ENCODE data around the gene SLC19A1.
"Not testable (repeated sequence)": the region's sequence is repeated elsewhere in the genome, so short reads cannot be mapped to it uniquely, and the experiment has no call there.

The SLC19A1 gene

DNA sequence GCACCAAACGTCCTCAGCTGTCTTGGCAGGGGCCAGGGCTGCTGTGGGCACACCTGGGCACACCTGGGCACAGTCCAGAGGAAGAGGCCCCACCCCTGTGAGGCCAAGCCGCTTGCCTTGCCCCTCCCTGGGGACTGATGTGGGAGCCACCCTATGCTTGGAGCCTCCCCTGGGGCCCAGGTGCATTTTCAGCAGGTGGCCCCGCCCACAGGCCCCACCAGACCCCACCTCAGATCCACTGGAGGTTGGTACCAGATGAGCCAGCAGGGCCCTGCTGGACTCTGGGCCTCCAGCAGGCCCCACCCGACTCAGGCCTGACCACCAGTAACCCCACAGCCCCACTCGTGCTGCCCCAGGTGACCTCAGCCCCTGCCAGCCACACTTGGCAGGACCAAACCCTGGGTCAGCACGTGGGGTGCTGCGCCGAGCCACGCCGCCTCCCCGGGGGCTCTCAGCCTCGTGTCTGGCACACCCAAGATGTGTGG, 8.8 kb downstream of the SLC19A1 start:
- DNase-seq (ENCODE audit: low read depth in 2 of 2, low spot score in 1 of 2) = no peak

DNA sequence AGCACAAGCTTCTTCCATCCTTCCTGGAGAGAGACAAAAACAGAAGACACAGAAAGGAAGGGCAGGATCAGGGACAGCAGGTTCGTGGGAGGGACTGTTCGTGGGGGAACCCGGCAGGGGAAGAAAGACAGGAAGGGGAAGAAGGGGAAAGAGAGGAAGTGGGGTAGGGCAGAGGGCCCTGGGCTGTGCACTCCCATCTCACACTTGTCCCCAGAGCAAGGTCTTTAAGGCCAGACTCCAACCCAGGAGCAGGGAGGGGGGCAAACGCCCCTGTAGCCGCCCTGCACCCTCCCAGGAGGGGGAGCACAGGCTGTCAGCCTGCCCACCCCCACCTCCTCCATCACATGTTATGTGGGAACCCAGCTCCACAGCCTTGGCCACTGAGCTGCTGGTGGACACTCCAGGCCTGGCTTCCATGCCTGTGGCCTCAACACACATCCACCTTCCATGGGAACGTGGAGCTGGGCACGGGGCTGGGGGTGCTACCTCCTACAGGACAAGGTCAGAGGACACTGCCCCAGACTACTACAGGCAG, 9.3 kb downstream of the SLC19A1 start:
- DNase-seq (ENCODE audit: low read depth in 2 of 2, low spot score in 1 of 2) = no peak

DNA sequence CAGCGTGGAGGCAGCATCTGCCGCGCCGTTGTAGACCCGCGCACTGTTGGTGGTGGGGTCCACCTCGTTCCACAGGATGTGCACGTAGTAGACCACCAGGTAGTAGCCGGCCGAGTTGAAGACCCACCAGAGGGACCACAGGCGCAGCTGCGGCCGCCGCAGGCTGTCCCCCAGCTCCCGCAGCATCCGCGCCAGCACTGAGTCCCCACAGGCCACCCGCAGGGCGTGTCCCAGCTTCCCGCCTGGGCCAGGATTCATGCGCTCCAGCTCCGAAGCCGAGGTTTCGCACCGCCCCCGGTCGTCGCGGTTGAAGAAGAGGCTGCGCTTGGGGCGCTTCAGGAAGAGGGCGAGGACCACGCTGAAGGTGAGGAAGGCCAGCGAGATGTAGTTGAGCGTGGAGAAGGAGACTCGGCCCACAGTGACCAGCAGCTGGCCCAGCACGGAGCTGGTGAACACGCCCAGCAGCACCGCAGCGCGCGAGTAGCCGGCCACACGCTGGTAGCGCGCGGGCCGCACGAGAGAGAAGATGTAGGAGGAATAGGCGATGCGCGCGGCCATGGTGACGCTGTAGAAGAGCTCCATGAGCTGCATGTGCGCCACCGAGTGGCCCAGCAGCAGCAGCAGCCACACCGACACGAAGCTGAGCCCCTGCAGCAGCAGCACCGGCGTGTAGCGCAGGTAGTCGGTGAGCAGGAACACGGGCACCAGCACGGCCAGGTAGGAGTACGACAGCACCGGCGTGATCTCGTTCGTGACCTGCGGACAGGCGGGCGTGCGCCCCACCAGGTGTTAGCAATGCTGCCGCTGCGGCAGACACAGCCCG, 10.6 kb downstream of the SLC19A1 start:
- DNase-seq (ENCODE audit: low read depth in 2 of 2, low spot score in 1 of 2) = no peak

DNA sequence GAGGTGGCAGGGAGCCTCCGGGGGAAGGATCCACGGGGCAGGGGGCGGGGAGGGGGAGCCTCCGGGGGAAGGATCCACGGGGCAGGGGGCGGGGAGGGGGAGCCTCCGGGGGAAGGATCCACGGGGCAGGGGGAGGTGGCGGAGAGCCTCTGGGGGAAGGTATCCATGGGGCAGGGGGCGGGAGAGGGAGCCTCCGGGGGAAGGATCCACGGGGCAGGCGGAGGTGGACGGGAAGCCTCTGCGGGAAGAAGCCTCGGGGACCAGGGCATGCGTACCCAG, 11.2 kb downstream of the SLC19A1 start:
- not testable (repeated sequence) for DNase-seq (ENCODE audit: low read depth in 2 of 2, low spot score in 1 of 2)

DNA sequence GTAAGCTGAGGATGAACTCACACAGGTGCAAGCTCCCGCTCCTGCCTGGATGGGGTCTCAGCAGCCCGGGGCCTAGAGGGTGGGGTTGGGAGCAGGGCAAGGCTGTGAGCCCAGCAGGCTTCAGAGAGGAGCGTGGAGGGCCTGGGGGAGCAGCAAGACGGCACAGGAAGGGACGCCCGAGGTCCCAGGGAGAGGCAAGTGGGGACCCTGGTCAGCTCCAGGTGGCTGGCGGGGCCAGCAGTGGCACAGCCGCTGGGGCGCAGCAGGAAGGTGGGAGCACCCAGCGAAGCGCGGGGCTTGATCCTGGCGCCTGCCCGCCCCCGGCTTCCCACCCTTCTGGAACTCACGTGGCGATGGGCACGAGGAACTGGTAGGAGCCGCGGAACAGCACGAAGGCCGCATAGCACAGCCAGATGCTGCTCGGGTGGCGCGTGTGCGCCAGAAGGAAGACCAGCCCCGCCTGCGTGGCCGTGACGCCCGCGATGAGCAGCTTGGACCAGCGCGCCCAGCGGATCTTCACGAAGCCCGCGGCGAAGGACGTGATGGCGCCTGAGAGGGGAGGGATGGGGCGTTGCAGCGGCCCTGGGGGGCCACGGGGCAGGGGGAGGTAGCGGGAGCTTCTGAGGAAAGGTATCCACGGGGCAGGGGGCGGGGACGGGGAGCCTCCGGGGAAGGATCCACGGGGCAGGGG, 11.7 kb downstream of the SLC19A1 start:
- DNase-seq (ENCODE audit: low read depth in 2 of 2, low spot score in 1 of 2) = no peak

DNA sequence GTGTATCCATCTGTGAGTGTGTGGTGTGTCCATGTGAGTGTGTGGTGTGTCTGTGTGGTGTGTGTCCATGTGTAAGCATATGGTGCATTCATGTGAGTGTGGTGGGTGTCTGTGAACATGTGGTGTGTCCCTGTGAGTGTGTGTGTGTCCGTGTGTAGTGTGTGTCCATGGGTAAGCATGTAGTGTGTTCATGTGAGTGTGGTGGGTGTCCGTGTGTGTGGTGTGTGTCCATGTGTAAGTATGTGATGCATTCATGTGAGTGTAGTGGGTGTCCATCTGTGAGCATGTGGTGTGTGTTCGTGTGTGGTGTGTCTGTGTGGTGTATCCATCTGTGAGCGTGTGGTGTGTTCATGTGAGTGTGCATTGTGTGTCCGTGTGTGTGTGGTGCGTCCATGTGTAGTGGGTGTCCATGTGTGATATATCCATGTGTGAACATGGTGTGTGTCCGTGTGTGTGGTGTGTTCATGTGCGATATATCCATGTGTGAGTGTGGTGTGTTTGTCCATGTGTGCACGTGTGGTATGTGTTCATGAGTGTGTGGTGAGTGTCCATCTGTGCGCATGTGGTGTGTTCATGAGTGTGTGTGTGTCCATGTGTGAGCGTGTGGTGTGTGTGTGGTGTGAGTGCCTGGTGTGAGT, 12.3 kb downstream of the SLC19A1 start:
- no peak for DNase-seq (ENCODE audit: low read depth in 2 of 2, low spot score in 1 of 2)

DNA sequence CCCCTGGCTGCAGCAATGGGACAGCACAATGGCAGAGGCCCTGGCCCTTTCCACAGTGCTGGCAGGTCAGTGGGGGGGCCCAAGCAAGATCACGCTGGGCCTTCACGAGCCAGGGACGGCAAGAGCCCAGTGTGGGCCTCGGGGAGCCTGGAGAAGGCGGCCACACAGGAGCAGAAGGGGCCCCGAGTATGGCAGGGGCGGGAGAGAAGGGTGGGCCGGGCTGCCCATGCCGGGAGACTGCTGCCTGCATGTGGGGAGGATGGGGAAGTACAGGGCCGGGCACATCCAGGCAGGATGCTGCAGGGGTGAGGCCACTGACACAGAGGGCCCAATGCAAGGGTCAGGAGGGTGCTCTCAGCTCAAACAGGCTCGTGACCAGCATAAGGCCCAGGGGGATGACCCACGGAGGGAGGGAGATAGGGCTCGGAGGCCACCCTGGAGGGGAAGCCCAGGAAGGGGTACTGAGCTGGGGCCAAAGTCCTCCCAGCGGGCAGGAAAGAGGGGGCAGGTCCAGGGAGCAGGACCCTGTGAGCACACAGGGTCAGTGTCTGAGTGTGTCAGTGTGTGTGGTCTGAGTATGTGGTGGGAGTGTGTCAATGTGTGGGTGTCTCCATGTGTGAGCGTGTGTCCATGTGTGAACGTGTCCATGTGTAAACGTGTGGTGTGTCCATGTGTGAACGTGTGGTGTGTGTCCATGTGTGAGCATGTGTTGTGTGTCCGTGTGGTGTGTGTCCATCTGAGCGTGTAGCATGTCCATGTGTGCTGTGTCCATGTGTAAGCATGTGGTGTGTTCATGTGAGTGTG, 13.1 kb downstream of the SLC19A1 start:
- DNase-seq (ENCODE audit: low read depth in 2 of 2, low spot score in 1 of 2) = no peak

DNA sequence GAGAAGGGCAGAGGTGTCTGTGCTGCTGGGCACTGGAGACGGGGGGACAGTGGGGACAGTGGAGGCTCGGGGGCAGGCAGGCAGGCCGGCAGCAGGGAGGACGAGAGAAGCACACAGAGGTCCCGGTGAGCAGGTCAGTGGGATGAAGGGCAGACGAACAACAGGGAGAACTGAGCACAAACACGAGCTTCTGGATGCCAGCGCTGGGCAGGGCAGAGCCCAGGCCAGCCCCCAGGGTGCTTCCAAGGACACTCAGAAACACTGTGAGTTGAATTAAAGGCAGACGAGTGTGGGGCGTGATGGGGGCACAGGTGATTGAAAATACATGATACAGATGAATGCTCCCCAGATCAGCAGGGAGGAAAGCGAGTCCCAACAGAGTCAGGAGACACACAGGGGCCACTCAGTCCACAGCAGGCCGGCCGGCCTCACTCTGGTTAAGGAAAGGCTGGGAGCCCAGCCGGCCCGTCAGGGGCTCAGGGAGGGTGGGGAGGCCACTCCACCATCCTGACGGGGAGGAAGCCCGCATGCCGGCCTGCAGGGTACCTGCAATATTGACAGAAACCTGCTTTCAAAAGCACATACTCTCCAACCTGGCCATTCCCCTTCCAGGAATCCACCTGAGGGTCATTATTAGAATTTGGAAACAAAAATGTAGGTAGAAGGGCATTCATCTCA, 14.1 kb downstream of the SLC19A1 start:
- DNase-seq (ENCODE audit: low read depth in 2 of 2, low spot score in 1 of 2) = no peak

DNA sequence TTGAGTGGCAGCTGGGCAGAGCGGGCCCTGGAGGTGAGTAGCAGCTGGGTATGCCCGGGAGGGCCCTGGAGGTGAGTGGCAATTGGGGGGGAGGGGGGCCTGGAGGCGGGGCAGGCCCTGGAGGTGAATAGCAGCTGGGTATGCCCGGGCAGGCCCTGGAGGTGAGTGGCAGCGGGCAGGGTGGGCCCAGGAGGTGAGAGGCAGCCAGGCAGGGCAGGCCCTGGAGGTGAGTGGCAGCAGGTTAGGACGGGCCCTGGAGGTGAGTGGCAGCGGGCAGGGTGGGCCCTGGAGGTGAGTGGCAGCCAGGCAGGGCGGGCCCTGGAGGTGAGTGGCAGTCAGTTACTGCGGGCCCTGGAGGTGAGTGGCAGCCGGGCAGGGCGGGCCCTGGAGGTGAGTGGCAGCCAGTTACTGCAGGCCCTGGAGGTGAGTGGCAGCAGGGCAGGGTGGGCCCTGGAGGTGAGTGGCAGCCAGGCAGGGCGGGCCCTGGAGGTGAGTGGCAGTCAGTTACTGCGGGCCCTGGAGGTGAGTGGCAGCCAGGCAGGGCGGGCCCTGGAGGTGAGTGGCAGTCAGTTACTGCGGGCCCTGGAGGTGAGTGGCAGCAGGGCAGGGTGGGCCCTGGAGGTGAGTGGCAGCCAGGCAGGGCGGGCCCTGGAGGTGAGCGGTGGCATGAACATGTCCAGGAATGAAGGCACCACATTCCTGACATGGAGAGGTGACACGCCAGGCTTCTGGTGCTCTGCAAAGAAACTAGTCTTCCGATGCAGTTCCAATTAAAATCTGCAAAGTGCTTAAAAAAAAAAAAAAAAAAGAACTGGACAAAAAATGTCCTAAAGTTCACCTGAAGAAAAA, 14.9 kb downstream of the SLC19A1 start:
- DNase-seq (ENCODE audit: low read depth in 2 of 2, low spot score in 1 of 2) = not testable (repeated sequence)

DNA sequence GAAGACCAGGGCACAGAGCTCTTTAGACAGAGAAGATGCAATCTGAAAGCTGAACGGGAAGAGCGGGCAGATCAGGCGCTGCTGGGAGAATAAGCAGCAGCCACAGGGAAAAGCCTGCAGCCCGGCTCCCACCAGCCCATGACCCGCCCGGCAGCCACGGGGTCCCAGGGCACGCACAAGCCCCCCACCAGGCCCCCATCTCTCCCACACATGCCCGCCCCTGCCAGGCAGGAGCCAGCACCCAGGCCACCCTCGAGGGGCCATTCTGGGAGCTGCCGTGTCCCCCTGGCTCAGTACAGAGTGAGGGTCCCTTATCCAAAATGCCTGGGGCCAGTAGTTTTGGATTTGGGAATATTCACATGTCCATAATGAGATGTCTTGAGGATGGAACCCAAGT, 16.3 kb downstream of the SLC19A1 start:
- DNase-seq (ENCODE audit: low read depth in 2 of 2, low spot score in 1 of 2) = no peak

DNA sequence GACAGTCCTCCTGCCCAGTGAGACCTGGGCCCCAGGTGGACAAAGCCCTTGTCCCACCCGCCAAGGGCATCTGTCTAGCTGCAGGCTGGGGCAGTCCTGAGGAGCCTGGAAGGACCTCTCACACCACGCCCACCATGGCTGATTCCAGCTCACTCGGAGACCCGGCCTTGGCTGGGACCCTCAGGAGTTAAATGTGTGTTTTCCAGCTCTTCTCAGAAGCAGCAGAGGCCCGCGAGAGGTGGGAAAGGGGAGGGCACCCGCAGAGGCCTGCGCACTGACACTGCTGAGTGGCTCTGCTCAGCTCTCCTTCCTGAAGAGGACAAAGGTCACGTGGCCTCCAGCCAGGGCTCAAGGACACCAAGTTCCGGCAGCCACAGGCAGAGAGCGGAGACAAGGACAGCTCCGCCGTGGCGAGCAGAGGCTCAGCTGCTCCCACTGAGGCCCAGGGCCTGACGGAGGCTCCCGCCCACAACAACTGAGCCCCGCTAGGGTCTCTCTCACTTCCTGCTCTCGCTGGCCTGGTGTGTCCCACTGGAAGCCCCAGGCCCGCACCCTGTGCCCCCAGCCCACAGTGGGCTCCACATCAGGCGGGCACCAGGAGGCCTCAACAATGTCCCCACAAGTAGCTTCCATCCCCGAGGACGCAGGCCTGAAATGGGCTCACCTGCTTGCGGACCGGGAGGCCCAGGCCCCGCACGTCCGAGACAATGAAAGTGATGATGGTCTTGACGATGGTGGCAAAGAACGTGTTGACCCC, 16.9 kb downstream of the SLC19A1 start:
- DNase-seq (ENCODE audit: low read depth in 2 of 2, low spot score in 1 of 2) = no peak

DNA sequence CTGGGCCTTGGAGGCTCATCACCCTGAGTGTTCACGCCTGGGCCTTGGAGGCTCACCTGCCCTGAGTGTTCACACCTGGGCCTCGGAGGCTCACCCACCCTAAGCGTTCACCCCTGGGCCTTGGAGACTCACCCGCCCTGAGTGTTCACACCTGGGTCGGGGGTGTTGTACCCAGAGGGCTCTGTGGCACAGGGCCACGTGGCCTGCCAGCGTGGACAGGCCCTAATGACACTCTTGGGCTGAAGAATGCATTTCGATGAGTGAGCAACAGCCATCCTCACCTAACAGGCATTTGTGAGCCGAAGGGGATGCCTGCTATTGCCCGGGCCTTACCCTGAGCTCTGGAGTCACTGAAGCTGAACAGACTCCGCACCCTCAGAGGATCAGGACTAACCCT, 17.5 kb downstream of the SLC19A1 start:
- DNase-seq (ENCODE audit: low read depth in 2 of 2, low spot score in 1 of 2) = no peak

DNA sequence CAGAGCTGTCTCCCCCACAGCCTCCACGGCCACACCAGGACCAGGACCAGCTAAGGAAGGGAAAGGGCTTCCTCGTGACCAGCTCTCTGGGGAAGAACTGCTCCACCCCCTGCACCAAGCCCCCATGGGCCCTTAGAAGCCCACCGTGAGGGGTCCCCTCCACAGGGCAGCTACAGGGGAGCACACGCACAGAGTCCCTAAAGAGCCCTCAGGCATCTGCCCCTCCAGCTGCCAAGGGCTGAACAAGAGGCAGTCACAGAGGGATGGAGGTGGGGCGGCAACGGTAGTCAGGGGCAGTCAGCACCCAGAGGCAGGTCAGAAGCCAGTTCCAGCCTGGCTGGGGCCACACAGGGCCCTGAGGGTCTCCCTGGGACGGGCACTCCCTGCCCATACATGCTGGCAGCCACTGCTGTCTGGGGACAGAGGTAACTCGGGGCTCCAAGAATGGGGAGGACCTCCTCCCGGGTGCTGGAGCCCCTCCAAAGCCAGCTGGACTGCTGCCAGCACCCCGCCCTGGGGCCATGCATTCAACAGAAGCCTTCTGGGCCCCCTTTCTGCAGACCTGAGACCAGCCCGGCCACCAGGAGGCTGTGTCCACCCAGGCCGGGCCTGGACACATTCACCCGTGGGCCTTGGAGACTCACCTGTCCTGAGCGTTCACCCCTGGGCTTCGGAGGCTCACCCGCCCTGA, 18.7 kb downstream of the SLC19A1 start:
- no peak for DNase-seq (ENCODE audit: low read depth in 2 of 2, low spot score in 1 of 2)

DNA sequence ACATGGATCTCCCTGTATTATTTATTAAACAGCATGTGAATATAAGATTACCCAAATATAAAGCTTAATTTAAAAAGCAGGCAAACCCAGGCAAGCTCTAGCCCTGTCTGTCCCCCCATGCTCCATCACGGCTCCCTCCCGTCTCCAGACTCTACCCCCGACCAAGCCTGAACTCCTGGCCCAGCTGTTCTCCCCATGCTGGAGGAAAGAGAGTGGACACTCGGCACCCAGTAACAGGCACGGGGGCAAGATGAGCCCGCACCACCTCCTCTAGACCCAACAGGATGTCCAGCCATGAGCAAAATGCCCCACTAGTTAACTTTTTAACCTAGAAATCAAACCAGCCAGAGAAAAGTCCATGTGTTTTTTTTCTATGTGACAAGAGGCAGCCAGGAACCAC, 19.3 kb downstream of the SLC19A1 start:
- DNase-seq (ENCODE audit: low read depth in 2 of 2, low spot score in 1 of 2) = no peak

DNA sequence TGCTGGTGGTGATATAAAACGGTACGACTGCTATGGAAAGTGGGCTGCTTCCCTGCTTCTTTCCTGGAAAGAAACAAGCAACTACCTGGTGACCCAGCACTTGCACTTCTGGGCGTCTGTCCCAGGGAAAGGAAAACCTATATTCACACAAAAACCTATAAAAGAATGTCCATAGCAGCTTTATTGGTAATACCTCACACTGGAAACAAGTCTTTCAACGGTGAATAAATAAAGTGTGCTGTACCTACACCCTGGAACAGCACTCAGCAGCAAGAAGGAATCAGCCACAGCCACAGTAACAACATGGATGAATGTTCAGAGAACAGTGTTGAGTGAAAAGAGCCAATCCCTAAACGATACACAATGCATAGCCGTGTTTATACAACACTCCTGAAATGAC, 19.9 kb downstream of the SLC19A1 start:
- DNase-seq (ENCODE audit: low read depth in 2 of 2, low spot score in 1 of 2) = no peak

DNA sequence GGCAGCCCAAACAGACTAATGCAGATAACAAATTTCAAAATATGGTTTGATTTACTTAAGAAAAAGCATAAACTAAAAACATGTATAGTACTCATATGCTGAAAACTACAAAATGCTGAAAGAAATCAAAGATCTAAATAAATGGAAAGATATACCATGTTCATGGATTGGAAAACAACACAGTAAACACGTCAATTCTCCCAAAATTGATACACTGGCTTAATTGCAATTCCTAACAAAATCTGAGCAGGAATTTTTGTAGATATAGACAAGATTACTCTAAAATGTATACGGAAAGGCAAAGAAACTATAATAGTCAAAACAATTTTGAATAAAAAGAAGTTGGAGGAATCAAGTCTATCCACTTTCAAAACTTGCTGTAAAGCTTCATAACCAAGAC, 21.0 kb downstream of the SLC19A1 start:
- no peak for DNase-seq (ENCODE audit: low read depth in 2 of 2, low spot score in 1 of 2)

DNA sequence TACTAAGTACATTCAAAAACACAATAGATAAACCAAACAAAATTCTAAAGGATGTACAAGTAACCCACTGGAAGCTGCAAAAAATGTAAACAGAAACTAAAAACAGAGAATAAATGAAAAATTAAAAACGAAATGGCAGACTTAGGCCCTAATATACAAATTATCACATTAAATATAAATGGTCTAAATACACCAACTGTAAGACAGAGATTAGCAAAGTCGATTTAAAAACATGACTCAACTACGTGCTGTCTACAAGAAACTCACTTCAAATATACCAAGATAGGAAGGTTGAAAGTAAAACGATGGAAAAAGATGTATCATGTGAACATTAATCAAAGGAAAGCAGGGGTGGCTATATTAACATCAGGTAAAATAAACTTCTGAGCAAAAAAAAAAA, 23.1 kb downstream of the SLC19A1 start:
- no peak for DNase-seq (ENCODE audit: low read depth in 2 of 2, low spot score in 1 of 2)

DNA sequence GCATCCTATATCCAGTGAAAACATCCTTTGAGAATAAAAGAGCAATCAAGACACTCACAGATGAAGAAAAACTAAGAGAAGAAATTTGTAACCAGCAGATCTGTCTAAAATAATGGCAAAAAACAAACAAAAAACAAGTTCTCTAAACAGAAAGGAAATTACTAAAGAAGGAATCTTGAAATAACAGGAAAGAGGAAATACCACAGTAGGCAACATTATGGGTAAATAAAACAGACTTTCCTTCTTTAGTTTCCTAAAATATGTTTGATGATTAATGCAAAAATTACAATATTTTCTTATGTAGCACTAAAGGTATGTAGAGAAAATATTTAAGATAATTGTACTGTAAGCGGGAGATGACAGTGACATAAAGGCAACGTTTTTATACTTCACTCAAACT, 23.5 kb downstream of the SLC19A1 start:
- DNase-seq (ENCODE audit: low read depth in 2 of 2, low spot score in 1 of 2) = no peak

Measured in stimulated activated CD8-positive, alpha-beta memory T cell treated with anti-CD3 and anti-CD28 coated beads, Interleukin-4, amount 100 ng/mL, for 1 hour (primary cell).